ENCODE data around the gene KRT79. TPM values are rescaled to one million over a fixed set of nuclear protein-coding genes. Genes with fewer than 3 reads are reported as not detected.

Gene KRT79
- total RNA-seq, 1 donor from 2014 or later, result not detected

DNA sequence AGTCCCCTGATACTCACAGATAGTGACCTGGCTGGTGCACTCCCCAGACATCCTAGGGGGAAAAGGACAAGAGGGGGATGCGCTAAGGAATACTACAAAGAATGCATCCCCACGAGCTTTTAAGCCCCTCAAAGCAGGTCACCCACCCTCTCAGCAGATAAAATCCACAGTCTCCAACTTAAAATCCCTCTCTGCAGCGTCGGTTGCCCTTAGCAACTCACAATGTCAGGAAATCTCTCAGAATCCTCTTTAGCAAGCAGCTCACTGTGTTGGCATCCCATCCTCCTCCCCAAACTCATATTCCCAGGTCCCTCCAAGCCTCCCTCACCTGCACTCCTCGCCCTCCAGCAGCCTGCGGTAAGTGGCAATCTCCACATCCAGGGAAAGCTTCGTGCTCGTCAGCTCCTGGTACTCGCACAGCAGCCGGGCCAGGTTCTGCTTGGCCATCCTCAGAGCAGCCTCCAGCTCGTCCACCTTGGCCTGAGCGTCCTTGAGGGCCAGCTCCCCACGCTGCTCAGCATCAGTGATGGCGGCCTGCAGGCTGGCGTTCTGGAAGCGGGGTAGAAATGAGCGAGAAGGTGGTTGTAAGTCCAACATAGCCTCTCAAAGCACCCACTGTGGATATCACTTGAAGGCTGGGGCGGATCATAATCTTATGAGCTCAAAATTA lies 5.5 kb upstream of the KRT79 start:
- H3K4me1 Mint-ChIP-seq (ENCODE audit: unreplicated experiment), result peaks cover 36% of the 10 kb centered on the region
- no peaks in the 10 kb centered on the region for H3K9me3 Mint-ChIP-seq (ENCODE audit: unreplicated experiment)
- DNase-seq (ENCODE audit: low spot score), result no peak
- H3K36me3 Mint-ChIP-seq (ENCODE audit: low read depth, unreplicated experiment), result no peaks in the 10 kb centered on the region
- H3K4me3 Mint-ChIP-seq (ENCODE audit: unreplicated experiment), result no peak overlapping the region
- TF ChIP-seq, protein P1, sequence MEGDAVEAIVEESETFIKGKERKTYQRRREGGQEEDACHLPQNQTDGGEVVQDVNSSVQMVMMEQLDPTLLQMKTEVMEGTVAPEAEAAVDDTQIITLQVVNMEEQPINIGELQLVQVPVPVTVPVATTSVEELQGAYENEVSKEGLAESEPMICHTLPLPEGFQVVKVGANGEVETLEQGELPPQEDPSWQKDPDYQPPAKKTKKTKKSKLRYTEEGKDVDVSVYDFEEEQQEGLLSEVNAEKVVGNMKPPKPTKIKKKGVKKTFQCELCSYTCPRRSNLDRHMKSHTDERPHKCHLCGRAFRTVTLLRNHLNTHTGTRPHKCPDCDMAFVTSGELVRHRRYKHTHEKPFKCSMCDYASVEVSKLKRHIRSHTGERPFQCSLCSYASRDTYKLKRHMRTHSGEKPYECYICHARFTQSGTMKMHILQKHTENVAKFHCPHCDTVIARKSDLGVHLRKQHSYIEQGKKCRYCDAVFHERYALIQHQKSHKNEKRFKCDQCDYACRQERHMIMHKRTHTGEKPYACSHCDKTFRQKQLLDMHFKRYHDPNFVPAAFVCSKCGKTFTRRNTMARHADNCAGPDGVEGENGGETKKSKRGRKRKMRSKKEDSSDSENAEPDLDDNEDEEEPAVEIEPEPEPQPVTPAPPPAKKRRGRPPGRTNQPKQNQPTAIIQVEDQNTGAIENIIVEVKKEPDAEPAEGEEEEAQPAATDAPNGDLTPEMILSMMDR (IDR thresholded peaks at IDR 0.05; ENCODE audit: unreplicated experiment), result no peak
- no peak overlapping the region for H3K27ac Mint-ChIP-seq (ENCODE audit: unreplicated experiment)
- peaks cover 12% of the 10 kb centered on the region for H3K27me3 Mint-ChIP-seq (ENCODE audit: unreplicated experiment)

DNA sequence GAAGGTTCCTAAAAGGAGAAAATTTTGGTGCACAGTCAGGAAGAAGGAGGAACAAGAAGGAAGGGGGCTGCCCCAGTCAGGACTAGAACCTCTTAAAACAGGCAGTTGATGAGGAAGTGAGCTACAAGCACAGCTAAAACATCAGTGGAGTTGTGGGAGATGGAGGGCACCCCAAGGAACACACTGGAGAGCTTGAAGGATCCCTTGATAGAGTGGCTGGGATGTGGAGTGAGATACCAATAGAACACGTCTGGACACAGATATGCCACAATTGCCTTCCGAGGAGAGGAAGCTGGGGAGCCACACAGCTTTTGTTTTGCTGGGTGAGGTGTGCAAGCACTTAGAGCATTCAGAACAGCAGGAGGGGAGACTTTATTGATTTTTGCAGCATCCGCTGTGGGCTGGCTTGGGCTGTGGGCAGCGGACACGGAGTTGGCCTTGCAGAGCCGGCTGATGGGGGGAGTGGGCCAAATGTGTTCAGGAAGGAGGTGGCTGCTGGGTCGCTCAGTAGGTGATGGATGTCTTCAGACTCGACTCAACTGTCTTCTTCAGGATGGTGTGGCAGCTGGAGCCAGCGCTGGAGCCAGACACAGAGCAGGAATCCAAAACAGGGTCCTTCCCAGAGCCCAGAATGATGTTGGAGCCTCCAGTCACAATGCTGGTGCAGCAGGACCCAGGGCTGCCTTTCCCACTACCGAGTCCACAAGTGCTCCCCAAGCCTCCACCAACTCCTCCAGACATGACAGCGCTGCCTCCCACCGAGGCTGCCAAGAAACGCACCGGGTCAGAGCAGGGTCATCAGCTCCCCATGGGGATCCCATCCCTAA lies 4.7 kb upstream of the KRT79 start:
- H3K36me3 Mint-ChIP-seq (ENCODE audit: low read depth, unreplicated experiment), result no peaks in the 10 kb centered on the region
- no peaks in the 10 kb centered on the region for H3K9me3 Mint-ChIP-seq (ENCODE audit: unreplicated experiment)
- TF ChIP-seq, protein P1 (IDR thresholded peaks at IDR 0.05; ENCODE audit: unreplicated experiment), result no peak
- no peak for DNase-seq (ENCODE audit: low spot score)
- peaks cover 36% of the 10 kb centered on the region for H3K4me1 Mint-ChIP-seq (ENCODE audit: unreplicated experiment)
- no peak overlapping the region for H3K4me3 Mint-ChIP-seq (ENCODE audit: unreplicated experiment)
- H3K27ac Mint-ChIP-seq (ENCODE audit: unreplicated experiment), result no peak overlapping the region
- peaks cover 14% of the 10 kb centered on the region for H3K27me3 Mint-ChIP-seq (ENCODE audit: unreplicated experiment)

DNA sequence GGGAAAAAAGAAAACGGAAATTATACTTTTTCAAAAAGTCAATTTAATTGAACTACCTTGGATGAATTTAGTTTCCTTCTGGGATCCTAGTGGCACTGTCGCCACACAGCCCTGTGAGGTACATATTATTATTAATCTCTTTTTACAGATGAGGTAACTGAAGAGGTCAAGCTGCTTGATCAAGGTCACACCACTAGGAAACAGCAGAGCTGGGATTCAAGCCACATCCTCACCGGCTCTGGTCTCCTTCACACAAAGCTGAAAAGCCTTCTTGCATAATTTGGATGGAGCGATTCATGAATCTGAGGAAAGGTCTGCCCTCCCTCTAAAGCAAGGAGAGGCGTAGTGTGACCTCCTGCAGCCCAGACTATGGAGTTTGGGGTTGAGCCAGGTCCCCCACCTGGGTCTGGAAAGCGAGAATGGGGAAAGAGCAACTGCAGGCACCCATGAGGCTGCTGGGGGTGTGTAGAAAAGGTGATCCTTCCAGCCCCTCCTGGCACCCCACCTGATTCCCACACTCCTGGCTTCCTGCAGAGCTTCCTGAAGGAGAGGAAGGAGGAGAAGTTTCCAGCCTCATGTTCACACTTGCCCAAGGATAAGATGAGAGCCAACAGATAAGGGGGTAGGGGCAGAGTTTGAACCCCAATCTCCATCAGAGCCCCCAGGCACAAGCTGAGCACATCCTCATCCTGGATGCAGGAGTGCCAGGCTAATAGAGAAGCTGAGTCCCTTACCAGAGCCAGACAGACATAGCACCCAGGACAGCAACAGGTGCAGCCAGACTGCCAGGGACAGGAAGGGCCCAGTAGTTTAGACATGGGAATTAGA lies 3.9 kb upstream of the KRT79 start:
- peaks cover 36% of the 10 kb centered on the region for H3K4me1 Mint-ChIP-seq (ENCODE audit: unreplicated experiment)
- no peak overlapping the region for H3K4me3 Mint-ChIP-seq (ENCODE audit: unreplicated experiment)
- no peak for DNase-seq (ENCODE audit: low spot score)
- no peak overlapping the region for H3K27ac Mint-ChIP-seq (ENCODE audit: unreplicated experiment)
- H3K27me3 Mint-ChIP-seq (ENCODE audit: unreplicated experiment), result peaks cover 14% of the 10 kb centered on the region
- TF ChIP-seq, protein P1 (IDR thresholded peaks at IDR 0.05; ENCODE audit: unreplicated experiment), result no peak
- no peaks in the 10 kb centered on the region for H3K36me3 Mint-ChIP-seq (ENCODE audit: low read depth, unreplicated experiment)
- no peaks in the 10 kb centered on the region for H3K9me3 Mint-ChIP-seq (ENCODE audit: unreplicated experiment)

DNA sequence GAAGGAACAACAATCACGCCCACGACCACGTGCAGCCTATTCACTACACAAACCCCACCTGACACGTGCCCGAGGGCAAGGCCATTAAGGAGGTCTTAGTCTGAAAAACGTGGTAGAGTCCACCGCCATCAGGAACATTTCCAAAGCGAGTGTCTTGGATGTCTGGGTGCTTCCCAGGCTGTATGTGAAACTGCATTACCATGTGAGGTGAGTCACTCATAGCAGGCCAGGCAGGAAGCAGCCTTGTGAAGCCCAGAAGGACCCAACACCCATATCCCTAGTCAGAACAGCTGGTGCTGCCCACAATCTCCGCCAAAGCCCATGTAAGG lies 3.3 kb upstream of the KRT79 start:
- H3K4me1 Mint-ChIP-seq (ENCODE audit: unreplicated experiment), result peaks cover 36% of the 10 kb centered on the region
- peak overlapping the region; percentile 5 for H3K4me3 Mint-ChIP-seq (ENCODE audit: unreplicated experiment)
- TF ChIP-seq, protein P1 (IDR thresholded peaks at IDR 0.05; ENCODE audit: unreplicated experiment), result no peak
- H3K27me3 Mint-ChIP-seq (ENCODE audit: unreplicated experiment), result peaks cover 14% of the 10 kb centered on the region
- no peaks in the 10 kb centered on the region for H3K36me3 Mint-ChIP-seq (ENCODE audit: low read depth, unreplicated experiment)
- no peak for DNase-seq (ENCODE audit: low spot score)
- H3K27ac Mint-ChIP-seq (ENCODE audit: unreplicated experiment), result no peak overlapping the region
- H3K9me3 Mint-ChIP-seq (ENCODE audit: unreplicated experiment), result no peaks in the 10 kb centered on the region

Data from endothelial cell (in vitro differentiated cells).